H9 (cell line): ENCODE data around the gene RNF214. TPM values are rescaled to one million over a fixed set of nuclear protein-coding genes. Genes with fewer than 3 reads are reported as not detected.

Source experiments
- DNase-seq: peaks from one replicate; pipeline ENCODE4 v3.0.0-alpha.2; 2017
- H2AFZ ChIP-seq: one replicate; pipeline ENCODE4 v1.6.1; 2013; ENCODE audit warnings: mild to moderate bottlenecking, low read length, control low read depth, moderate library complexity
- H2AK5ac ChIP-seq: 2 replicates; pipeline ENCODE4 v1.6.1; 2013; ENCODE audit warnings: low read length, control low read depth, mixed read lengths; ENCODE audit not compliant: insufficient read length
- H2BK120ac ChIP-seq: one replicate; pipeline ENCODE4 v1.6.1; 2013; ENCODE audit warnings: low read depth, mild to moderate bottlenecking, low read length, control low read depth, inconsistent platforms; ENCODE audit not compliant: poor library complexity, severe bottlenecking
- H2BK12ac ChIP-seq: 2 replicates; pipeline ENCODE4 v1.6.1; 2013; ENCODE audit warnings: low read length, control low read depth, mixed read lengths, low read depth; ENCODE audit not compliant: insufficient read length
- H2BK15ac ChIP-seq: 2 replicates; pipeline ENCODE4 v1.6.1; 2013; ENCODE audit warnings: low read depth, low read length, control low read depth
- H2BK20ac ChIP-seq: one replicate; pipeline ENCODE4 v1.6.1; 2013; ENCODE audit warnings: low read depth, mild to moderate bottlenecking, low read length, control low read depth, inconsistent platforms; ENCODE audit not compliant: poor library complexity, severe bottlenecking
- H2BK5ac ChIP-seq: 2 replicates; pipeline ENCODE4 v1.6.1; 2013; ENCODE audit warnings: low read length, control low read depth, mixed read lengths; ENCODE audit not compliant: insufficient read length
- H3K14ac ChIP-seq: 2 replicates; pipeline ENCODE4 v1.6.1; 2013; ENCODE audit warnings: low read length, control low read depth; ENCODE audit not compliant: insufficient read depth
- H3K18ac ChIP-seq: 2 replicates; pipeline ENCODE4 v1.6.1; 2013; ENCODE audit warnings: low read depth, mild to moderate bottlenecking, mixed read lengths, low read length, control low read depth; ENCODE audit not compliant: insufficient read length
- H3K23ac ChIP-seq: 2 replicates; pipeline ENCODE4 v1.6.1; 2013; ENCODE audit warnings: low read length, control low read depth, mixed read lengths, low read depth; ENCODE audit not compliant: insufficient read length
- H3K23me2 ChIP-seq: 2 replicates; pipeline ENCODE4 v1.6.1; 2013; ENCODE audit warnings: low read depth, mild to moderate bottlenecking, mixed read lengths, low read length, control low read depth; ENCODE audit not compliant: insufficient read length, poor library complexity, severe bottlenecking
- H3K27ac ChIP-seq: 2 replicates; pipeline ENCODE4 v1.5.1; 2013; ENCODE audit warnings: low read length, control low read depth, mixed read lengths, low read depth; ENCODE audit not compliant: insufficient read length
- H3K27me3 ChIP-seq: 2 replicates; pipeline ENCODE4 v1.6.1; 2013; ENCODE audit warnings: low read length, control low read depth, inconsistent platforms; ENCODE audit not compliant: insufficient read depth
- H3K4ac ChIP-seq: 2 replicates; pipeline ENCODE4 v1.6.1; 2013; ENCODE audit warnings: low read depth, mild to moderate bottlenecking, control low read depth, inconsistent platforms, low read length, moderate library complexity
- H3K4me1 ChIP-seq: 2 replicates; pipeline ENCODE4 v1.6.1; 2013; ENCODE audit warnings: low read length, control low read depth, inconsistent platforms; ENCODE audit not compliant: insufficient read depth
- H3K4me2 ChIP-seq: 2 replicates; pipeline ENCODE4 v1.6.1; 2013; ENCODE audit warnings: low read length, control low read depth, mixed read lengths; ENCODE audit not compliant: insufficient read length, insufficient read depth
- H3K56ac ChIP-seq: 2 replicates; pipeline ENCODE4 v1.6.1; 2013; ENCODE audit warnings: low read depth, mild to moderate bottlenecking, mixed read lengths, low read length, control low read depth; ENCODE audit not compliant: insufficient read length
- H3K79me1 ChIP-seq: 2 replicates; pipeline ENCODE4 v1.6.1; 2013; ENCODE audit warnings: low read depth, mild to moderate bottlenecking, moderate library complexity, low read length, control low read depth, inconsistent platforms; ENCODE audit not compliant: insufficient read depth, poor library complexity, severe bottlenecking
- H3K79me2 ChIP-seq: 2 replicates; pipeline ENCODE4 v1.6.1; 2013; ENCODE audit warnings: low read length, control low read depth, inconsistent platforms; ENCODE audit not compliant: insufficient read depth
- H3K9ac ChIP-seq: 2 replicates; pipeline ENCODE4 v1.6.1; 2013; ENCODE audit warnings: low read length, control low read depth, mixed read lengths; ENCODE audit not compliant: insufficient read length; ENCODE audit errors: extremely low read depth
- H3K9me3 ChIP-seq: one replicate; pipeline ENCODE4 v1.6.1; 2013; ENCODE audit warnings: low read depth, low read length, inconsistent platforms; ENCODE audit not compliant: control insufficient read depth
- H3T11ph ChIP-seq: one replicate; pipeline ENCODE4 v1.6.1; 2013; ENCODE audit warnings: mild to moderate bottlenecking, low read length, control low read depth, inconsistent platforms
- H4K20me1 ChIP-seq: one replicate; pipeline ENCODE4 v1.6.1; 2013; ENCODE audit not compliant: control insufficient read depth, insufficient read length, insufficient read depth
- H4K5ac ChIP-seq: 2 replicates; pipeline ENCODE4 v1.6.1; 2013; ENCODE audit warnings: low read depth, mild to moderate bottlenecking, mixed read lengths, low read length, control low read depth; ENCODE audit not compliant: insufficient read length
- H4K8ac ChIP-seq: replicated peaks from 2 replicates; pipeline ENCODE4 v1.6.1; 2013; ENCODE audit warnings: low read length, control low read depth, mixed read lengths, low read depth; ENCODE audit not compliant: insufficient read length
- H4K91ac ChIP-seq: 2 replicates; pipeline ENCODE4 v1.6.1; 2013; ENCODE audit warnings: low read depth, mild to moderate bottlenecking, moderate library complexity, mixed read lengths, low read length, control low read depth; ENCODE audit not compliant: insufficient read length
- H3K27ac Mint-ChIP-seq, 3 experiments: 2 replicates in 2 of 3; 3 replicates in 1 of 3; pipeline ENCODE4 v1.8.0; 2020 to 2021; ENCODE audit warnings: mixed read lengths in 3 of 3, mild to moderate bottlenecking in 1 of 3, moderate library complexity in 1 of 3
- H3K27me3 Mint-ChIP-seq: 2 replicates; pipeline ENCODE4 v1.8.0; 2021; ENCODE audit warnings: low read depth, mild to moderate bottlenecking, moderate library complexity, mixed read lengths
- H3K36me3 Mint-ChIP-seq, 3 experiments: 2 replicates in 2 of 3; 3 replicates in 1 of 3; pipeline ENCODE4 v1.8.0; 2020 to 2021; ENCODE audit warnings: low read depth in 3 of 3, mixed read lengths in 3 of 3; ENCODE audit not compliant: insufficient read depth in 1 of 3
- H3K4me1 Mint-ChIP-seq, 2 experiments: 2 replicates each; pipeline ENCODE4 v1.8.0; 2020; ENCODE audit warnings: mixed read lengths in 2 of 2
- H3K4me3 Mint-ChIP-seq, 2 experiments: 2 replicates in 1 of 2; 3 replicates in 1 of 2; pipeline ENCODE4 v1.8.0; 2020 to 2021; ENCODE audit warnings: mild to moderate bottlenecking in 2 of 2, mixed read lengths in 2 of 2, moderate library complexity in 1 of 2
- H3K9me3 Mint-ChIP-seq, 2 experiments: 2 replicates in 1 of 2; 3 replicates in 1 of 2; pipeline ENCODE4 v1.8.0; 2020; ENCODE audit warnings: mild to moderate bottlenecking in 2 of 2, mixed read lengths in 2 of 2, moderate library complexity in 1 of 2
- WGBS: extraction: QIAGEN DNeasy Blood & Tissue Kit; methylation state at CpG from one replicate; pipeline ENCODE4 v1.1.7; 2013; ENCODE audit warnings: missing lambda C conversion rate, low lambda C conversion rate, mixed read lengths; ENCODE audit not compliant: insufficient read length; ENCODE audit errors: extremely low coverage; 5-methylcytosine and 5-hydroxymethylcytosine counted together
- total RNA-seq: library from RNA; stranded (reverse); gene quantifications from 2 replicates; pipeline ENCODE4 v1.2.1, GENCODE V29; 2021
- TF ChIP-seq, protein P1 (sequence below): fragments of 200-600 bp; sonication (generic); conservative IDR thresholded peaks from 3 replicates; pipeline ENCODE4 v1.8.0; 2021; ENCODE audit warnings: antibody characterized with exemption, mild to moderate bottlenecking

Gene RNF214
- total RNA-seq, 1 experiment from 2014 or later, result 26.0 TPM

DNA sequence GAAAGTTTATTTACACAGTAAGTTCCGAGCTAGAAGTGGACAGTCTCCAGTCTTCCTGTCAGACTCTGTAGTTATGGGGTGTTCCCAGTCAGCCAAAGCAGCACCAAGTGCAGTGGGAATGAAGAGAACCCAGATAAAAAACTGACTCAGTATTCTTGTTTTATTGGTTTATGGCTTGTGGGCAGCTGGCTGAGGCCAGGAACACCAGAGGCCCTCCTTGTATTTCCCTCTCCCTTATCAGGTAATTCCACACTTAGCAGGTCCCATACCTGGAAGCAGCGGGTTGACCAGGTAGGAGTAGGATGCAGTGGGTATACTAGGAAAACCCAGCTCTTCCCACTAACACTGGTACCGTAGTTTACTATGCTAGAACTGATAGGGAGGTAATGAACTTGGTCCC, 55.2 kb downstream of the RNF214 start:
- H3K27me3 Mint-ChIP-seq, result no peaks in the 10 kb centered on the region
- no peaks in the 10 kb centered on the region for H3K27me3 ChIP-seq
- no peaks in the 10 kb centered on the region for H3K4me1 ChIP-seq
- H2BK20ac ChIP-seq, result no peak overlapping the region
- H4K8ac ChIP-seq, result no peak overlapping the region
- H2BK15ac ChIP-seq, result no peak overlapping the region
- no peak overlapping the region for H3K4me3 Mint-ChIP-seq
- H3T11ph ChIP-seq, result no peak overlapping the region
- H3K9ac ChIP-seq, result no peak overlapping the region
- H2BK12ac ChIP-seq, result no peak overlapping the region
- no peak overlapping the region for H3K27ac Mint-ChIP-seq
- no peaks in the 10 kb centered on the region for H4K20me1 ChIP-seq
- TF ChIP-seq, protein P1, sequence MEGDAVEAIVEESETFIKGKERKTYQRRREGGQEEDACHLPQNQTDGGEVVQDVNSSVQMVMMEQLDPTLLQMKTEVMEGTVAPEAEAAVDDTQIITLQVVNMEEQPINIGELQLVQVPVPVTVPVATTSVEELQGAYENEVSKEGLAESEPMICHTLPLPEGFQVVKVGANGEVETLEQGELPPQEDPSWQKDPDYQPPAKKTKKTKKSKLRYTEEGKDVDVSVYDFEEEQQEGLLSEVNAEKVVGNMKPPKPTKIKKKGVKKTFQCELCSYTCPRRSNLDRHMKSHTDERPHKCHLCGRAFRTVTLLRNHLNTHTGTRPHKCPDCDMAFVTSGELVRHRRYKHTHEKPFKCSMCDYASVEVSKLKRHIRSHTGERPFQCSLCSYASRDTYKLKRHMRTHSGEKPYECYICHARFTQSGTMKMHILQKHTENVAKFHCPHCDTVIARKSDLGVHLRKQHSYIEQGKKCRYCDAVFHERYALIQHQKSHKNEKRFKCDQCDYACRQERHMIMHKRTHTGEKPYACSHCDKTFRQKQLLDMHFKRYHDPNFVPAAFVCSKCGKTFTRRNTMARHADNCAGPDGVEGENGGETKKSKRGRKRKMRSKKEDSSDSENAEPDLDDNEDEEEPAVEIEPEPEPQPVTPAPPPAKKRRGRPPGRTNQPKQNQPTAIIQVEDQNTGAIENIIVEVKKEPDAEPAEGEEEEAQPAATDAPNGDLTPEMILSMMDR, result no peak
- H2AFZ ChIP-seq, result no peak overlapping the region
- no CpG with 5 or more reads among the region's 3 CpGs for WGBS
- H4K91ac ChIP-seq, result no peak overlapping the region
- H3K79me1 ChIP-seq, result no peaks in the 10 kb centered on the region
- peaks cover 20 to 72% (median 62%) of the 10 kb centered on the region in 3 experiments; a peak in 6 of 7 replicates for H3K36me3 Mint-ChIP-seq
- H3K79me2 ChIP-seq, result no peaks in the 10 kb centered on the region
- no peak overlapping the region for H3K23ac ChIP-seq
- no peak overlapping the region for H2AK5ac ChIP-seq
- no peak overlapping the region for H3K4me2 ChIP-seq
- H3K27ac ChIP-seq, result no peak overlapping the region
- no peak overlapping the region for H4K5ac ChIP-seq
- no peaks in the 10 kb centered on the region for H3K9me3 ChIP-seq
- no peaks in the 10 kb centered on the region for H3K9me3 Mint-ChIP-seq
- H3K4me1 Mint-ChIP-seq, result no peaks in the 10 kb centered on the region
- DNase-seq, result no peak
- no peak overlapping the region for H3K18ac ChIP-seq
- H3K4ac ChIP-seq, result no peak overlapping the region
- no peak overlapping the region for H3K56ac ChIP-seq
- H2BK120ac ChIP-seq, result no peak overlapping the region
- no peaks in the 10 kb centered on the region for H3K23me2 ChIP-seq
- no peak overlapping the region for H2BK5ac ChIP-seq
- H3K14ac ChIP-seq, result no peak overlapping the region
